Transverse colon (tissue), 4 donors: ENCODE measurements around the gene PPP6R2.

Source experiments
- CTCF ChIP-seq, 5 experiments: fragments of 200-600 bp in 3 of 5; fragments of 450-650 bp in 2 of 5; sonication (generic) in 3 of 5; IDR thresholded peaks; 1 replicate in 2 of 5; 2 replicates in 3 of 5; pipeline ENCODE4 v1.5.1; 2016 to 2017; ENCODE audit warnings: antibody characterized with exemption in 5 of 5, inconsistent platforms in 3 of 5, mild to moderate bottlenecking in 2 of 5, moderate library complexity in 1 of 5
- POLR2A ChIP-seq: fragments of 450-650 bp; IDR thresholded peaks from one replicate; pipeline ENCODE4 v1.6.1; 2016; ENCODE audit warnings: antibody characterized with exemption, mild to moderate bottlenecking, moderate library complexity
- POLR2AphosphoS5 ChIP-seq, 3 donors: sonication (generic); formaldehyde crosslinking; IDR thresholded peaks; one replicate each; pipeline ENCODE4 v1.6.1; 2016; ENCODE audit warnings: antibody characterized with exemption in 3 of 3

- TF ChIP-seq CTCF (IDR thresholded peaks at IDR 0.05) (no peak), POLR2A (no peak), POLR2AphosphoS5 (IDR thresholded peaks at IDR 0.05) (no peak)
Observed at GRCh38 chr22:50298937-50299784, 44.0 kb upstream of the PPP6R2 start.
